MG63 (cell line): ENCODE data around the gene PI4KA. TPM values are rescaled to one million over a fixed set of nuclear protein-coding genes. Genes with fewer than 3 reads are reported as not detected.
"Not testable (repeated sequence)": the region's sequence is repeated elsewhere in the genome, so short reads cannot be mapped to it uniquely, and the experiment has no call there.

Experiments
- DNase-seq: peaks from one replicate; pipeline ENCODE4 v3.0.0-alpha.2; 2020
- H3K27me3 ChIP-seq: fragments of 250-450 bp; sonication (Bioruptor Pico); 2 replicates; pipeline ENCODE4 v1.5.1; 2020; ENCODE audit warnings: mild to moderate bottlenecking, moderate library complexity
- H3K36me3 ChIP-seq: fragments of 250-450 bp; sonication (Bioruptor Pico); 2 replicates; pipeline ENCODE4 v1.5.1; 2020; ENCODE audit warnings: mild to moderate bottlenecking, moderate library complexity
- H3K4me3 ChIP-seq: fragments of 250-450 bp; sonication (Bioruptor Pico); 2 replicates; pipeline ENCODE4 v1.5.1; 2020; ENCODE audit warnings: mild to moderate bottlenecking, moderate library complexity
- H3K9me3 ChIP-seq: fragments of 250-450 bp; sonication (Bioruptor Pico); 2 replicates; pipeline ENCODE4 v1.5.1; 2020; ENCODE audit warnings: mild to moderate bottlenecking, moderate library complexity
- total RNA-seq: library from RNA; depleted of rRNA; stranded (reverse); fragments of >200 nt; shearing (Covaris generic); gene quantifications from 2 replicates; pipeline ENCODE4 v1.2.3, GENCODE V29; 2014; ENCODE audit warnings: low replicate concordance

PI4KA gene
- total RNA-seq, 1 experiment from 2014 or later = 24.3 TPM

DNA sequence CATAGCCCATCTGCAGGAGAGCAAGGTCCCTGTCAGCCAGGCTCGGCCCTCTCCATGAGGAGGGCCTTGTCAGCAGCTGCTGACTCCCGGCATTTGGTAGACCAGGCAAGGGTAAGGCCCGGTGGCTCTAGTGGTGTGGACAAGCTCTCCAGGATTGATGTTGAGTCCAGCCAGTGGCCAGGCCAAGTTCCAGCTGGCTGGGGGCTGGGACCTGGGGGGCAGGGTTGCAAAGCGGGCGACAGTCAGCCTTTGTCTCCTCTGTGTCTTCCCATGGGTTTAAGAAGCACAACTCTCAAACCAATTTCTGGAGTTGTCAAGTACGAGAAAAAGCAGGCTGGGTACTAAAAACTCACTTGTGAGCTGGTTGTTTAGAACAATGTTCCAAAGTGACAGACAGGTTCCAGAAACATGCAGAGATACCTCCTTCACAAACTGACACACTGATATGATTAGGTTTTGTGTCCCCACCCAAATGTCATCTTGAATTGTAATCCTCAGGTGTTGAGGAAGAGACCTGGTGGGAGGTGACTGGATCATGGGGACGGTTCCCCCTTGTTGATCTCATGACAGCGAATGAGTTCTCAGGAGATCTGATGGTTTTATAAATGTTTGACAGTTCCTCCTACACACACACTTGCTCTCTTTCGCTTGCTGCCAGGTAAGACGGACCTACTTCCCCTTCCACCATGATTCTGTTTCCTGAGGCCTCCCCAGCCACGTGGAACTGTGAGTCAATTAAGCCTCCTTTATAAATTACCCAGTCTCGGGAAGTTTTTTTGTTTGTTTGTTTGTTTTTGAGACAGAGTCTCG is 137.0 kb downstream of the PI4KA start:
- DNase-seq = no peak
- Histone ChIP-seq H3K4me3 (no peak overlapping the region), H3K36me3 (no peaks in the 10 kb centered on the region; the same call in none of the 2 replicates), H3K9me3 (no peaks in the 10 kb centered on the region), H3K27me3 (no peaks in the 10 kb centered on the region)

DNA sequence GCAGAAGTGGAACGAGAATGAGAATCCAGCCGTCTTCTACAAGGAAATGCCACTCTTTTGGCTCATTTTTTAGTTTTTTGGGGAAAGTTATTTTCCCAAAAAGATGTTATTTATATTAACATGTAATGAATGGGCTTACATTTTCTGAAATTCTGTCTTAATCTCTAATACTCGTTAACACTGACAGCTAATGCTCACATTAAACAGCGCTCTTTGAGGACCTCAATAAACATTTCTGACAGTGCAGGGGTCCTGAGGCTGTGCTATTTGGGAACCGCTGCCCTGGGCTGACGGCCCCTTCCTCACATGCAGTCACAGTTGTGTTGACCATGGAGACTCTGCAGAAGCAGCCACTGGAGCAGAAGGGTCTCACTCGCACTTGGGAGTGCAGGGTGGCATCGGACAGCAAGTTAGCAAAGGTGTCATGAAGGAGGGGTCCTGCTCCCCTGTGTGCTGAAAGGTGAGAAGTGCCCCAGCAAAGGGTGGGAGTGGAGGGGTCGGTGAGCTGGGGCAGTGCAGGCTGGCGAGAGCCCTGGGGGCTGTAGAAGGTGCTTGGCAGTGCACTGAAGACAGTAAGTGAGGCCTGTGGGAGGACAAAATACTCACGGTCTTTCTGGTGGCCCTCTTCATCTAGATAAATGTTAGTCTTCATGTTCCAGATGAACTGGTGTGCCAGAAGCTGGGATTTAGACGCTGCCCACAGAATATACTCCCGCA is 137.8 kb downstream of the PI4KA start:
- no peak for DNase-seq
- Histone ChIP-seq H3K27me3 (no peaks in the 10 kb centered on the region), H3K36me3 (no peaks in the 10 kb centered on the region; the same call in 1 of the 2 replicates), H3K9me3 (no peaks in the 10 kb centered on the region), H3K4me3 (no peak overlapping the region)

DNA sequence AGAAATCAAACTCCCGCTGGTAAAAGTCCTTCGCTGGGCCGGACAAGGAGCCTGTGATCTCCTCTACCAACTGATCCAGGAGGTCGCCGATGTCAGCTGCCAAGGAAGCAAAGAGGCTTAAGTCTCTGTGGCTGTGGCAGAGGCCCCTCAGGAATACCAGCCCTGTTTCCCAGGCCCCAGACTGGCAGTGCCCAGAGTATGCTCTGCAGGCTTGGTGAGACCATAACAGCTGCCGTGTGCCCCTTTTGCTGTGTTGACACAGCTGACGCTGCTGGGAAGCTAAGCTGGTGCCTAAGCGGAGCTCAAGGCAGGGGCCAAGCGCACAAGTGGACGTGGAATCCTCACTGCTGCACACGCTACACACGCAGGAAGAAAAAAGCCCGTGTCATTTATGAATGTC is 139.9 kb downstream of the PI4KA start:
- not testable (repeated sequence) for H3K36me3 ChIP-seq, H3K9me3 ChIP-seq, DNase-seq, H3K27me3 ChIP-seq, H3K4me3 ChIP-seq

DNA sequence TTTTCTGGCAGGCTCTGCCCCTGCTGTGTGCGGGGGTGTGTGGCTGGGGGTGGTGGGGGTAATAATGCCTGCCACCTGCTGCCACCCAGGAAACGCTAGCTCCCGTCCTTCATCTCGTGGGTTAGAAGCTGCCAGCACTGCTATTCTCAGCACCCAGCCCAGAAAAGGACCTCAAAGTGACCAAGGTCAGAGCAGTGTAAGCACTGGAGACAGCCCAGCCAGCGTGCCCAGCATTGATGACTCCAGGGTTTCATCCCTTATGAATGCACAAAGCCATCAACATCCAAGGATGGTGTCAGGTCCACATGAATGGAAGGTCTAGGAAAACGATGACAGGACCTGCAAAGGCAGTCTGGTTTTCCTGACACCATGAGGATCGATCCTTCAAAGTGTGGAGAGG is 140.6 kb downstream of the PI4KA start:
- H3K27me3 ChIP-seq, H3K9me3 ChIP-seq, DNase-seq, H3K4me3 ChIP-seq, H3K36me3 ChIP-seq: not testable (repeated sequence)

DNA sequence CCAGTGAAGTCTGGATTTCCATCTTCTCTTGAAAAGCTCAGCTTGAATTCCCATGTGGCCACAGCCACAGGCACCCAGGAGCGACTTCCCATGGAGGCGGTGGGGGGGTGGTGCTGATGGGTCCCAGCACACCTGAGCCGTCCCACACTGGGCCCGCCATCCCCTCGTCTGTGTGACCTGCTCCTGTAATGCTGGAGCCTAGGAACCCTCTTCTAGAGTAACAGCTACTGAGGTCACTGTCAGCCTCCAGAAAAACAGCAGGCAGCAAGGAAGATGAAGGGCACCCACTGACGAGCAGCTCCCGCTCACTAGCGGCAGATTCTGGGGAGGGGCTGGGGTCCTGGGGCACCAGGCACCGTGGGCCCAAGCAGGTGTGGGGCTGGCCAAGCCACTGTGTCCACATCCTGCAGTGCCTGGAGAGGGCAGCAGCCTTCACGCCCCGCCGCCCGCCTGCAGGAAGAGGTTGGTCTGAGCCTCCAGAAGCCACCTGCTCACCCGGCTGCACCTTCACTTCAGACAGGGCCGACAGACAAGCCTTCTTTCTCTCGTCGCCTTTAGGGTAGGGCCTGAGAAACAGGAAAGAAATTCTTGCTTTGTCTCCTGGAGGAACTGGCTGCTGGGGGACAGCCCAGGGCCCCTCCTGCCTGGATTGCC is 141.3 kb downstream of the PI4KA start:
- DNase-seq, H3K36me3 ChIP-seq, H3K9me3 ChIP-seq, H3K27me3 ChIP-seq, H3K4me3 ChIP-seq: not testable (repeated sequence)

DNA sequence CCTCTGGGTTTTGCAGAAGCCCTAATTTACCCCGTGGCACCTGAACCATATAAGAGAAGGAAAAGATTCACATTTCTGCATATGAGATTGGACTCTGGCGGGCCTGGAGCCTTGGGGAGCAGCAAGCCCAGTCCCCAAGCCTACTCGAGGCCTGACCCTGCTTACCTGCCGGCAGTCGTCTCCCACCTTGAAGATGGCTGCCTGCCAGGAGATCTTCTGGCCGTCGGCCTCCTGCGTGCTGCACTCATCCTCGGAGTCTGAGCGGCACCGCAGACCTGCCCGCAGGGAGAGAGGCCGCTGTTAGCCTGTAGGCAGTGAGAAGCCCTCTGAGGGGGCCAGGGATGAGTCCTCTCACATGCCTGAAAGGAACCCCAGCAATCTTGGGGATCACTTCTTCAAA is 145.5 kb downstream of the PI4KA start:
- H3K9me3 ChIP-seq, H3K27me3 ChIP-seq, H3K4me3 ChIP-seq, DNase-seq, H3K36me3 ChIP-seq: not testable (repeated sequence)

DNA sequence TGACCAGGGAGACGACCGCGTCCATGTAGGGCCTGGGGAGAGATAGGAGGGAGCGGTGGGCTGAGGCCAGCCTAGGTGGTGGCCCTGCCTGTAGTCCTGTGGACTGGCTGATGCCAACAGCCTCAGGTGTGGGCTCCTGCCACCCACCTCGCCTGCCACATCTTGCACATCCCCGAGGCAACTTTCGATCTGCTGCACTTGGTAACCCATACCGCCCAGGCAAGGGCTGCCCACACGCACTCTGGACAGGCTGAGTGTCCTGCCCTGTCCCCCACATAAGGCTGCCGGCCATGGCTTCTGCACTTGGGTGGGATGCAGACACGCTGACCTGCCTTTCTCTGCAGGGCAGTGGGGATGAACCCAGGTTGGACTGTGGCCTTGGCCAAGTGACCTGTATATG is 148.6 kb downstream of the PI4KA start:
- H3K9me3 ChIP-seq, H3K4me3 ChIP-seq, H3K36me3 ChIP-seq, DNase-seq, H3K27me3 ChIP-seq: not testable (repeated sequence)

DNA sequence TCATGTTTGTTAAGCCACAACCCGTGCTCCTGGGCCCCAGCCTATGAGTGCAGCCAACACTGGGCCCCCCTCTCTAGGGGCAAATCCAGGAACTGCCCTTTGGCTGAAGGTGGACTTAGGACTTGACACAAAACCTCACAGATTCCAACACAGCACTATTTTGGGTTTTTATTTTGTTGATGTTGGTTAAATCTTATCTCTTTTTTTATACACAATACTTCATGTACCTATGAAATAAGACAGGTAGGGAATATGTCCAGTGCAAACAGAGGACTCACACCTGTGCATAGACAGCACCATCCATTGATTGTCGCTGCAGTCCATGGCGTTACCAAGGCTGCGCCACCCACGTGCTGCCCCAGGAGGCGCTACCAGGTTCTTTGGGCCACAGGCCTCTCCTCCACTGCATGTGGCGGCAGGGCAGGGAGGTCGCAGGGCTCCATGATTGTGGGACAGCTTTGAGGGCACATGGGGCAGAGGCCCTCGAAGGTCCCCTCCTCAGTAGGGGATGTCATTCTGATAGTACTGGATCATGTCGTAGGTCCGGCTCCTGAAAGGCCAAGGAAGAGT is 151.0 kb downstream of the PI4KA start:
- not testable (repeated sequence) for H3K4me3 ChIP-seq, H3K36me3 ChIP-seq, DNase-seq, H3K9me3 ChIP-seq, H3K27me3 ChIP-seq

DNA sequence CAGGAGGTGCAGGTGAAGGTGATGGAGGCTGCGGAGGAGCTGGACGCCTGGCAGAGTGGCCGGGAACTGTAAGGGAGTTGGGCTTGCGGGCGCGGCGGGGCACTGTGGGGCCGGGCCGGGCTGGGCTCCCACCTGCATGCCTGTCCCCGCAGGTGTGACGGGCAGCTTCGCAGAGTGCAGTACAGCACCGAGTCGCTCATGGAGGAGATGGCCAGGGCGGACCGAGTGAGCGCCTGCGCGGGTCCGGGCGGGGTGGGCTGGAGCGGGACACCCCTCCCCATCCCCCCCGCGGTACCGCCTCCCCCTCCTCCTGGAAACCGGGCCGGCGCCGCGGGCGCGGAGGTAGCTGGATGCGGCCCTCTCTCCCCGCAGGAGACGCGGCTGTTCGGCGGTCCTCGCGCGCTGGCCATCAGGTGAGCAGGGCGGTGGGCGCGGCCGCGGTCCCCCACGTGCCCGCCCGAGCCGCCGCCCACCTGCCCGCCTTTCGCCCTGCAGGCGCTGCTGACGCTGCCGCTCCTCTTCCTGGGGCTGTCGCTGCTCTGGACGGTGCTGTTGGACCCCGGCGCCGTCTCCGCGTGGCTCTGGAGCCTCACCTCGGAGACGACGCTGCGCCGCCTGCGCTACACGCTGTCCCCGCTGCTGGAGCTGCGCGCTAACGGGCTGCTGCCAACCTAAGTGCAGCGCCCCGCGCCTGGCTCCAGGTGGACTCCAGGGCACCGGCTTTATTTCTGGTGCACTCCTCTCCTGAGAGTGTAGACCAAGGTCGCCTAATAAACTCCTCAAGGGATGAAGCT is 154.6 kb downstream of the PI4KA start:
- not testable (repeated sequence) for DNase-seq, H3K27me3 ChIP-seq, H3K4me3 ChIP-seq, H3K36me3 ChIP-seq, H3K9me3 ChIP-seq

DNA sequence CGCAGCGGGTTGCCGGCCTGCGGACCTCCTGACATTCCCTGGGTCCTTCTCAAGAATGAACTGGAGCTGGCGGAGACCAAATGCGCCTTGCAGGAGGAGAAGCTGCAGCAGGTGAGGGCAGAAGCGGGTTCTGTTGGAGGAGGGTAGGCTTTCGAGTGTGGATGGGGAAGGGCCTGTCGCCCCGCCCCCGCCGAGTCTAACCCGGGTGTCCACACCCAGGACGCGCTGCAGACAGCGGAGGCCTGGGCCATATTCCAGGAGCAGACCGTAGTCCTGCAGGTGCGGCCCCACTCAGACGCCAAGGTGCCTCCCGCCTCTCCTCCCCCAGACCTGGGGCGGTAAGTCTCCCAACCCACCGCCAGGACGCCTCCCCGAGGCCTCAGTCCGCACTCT is 155.2 kb downstream of the PI4KA start:
- H3K36me3 ChIP-seq, H3K4me3 ChIP-seq, H3K27me3 ChIP-seq, H3K9me3 ChIP-seq, DNase-seq: not testable (repeated sequence)

DNA sequence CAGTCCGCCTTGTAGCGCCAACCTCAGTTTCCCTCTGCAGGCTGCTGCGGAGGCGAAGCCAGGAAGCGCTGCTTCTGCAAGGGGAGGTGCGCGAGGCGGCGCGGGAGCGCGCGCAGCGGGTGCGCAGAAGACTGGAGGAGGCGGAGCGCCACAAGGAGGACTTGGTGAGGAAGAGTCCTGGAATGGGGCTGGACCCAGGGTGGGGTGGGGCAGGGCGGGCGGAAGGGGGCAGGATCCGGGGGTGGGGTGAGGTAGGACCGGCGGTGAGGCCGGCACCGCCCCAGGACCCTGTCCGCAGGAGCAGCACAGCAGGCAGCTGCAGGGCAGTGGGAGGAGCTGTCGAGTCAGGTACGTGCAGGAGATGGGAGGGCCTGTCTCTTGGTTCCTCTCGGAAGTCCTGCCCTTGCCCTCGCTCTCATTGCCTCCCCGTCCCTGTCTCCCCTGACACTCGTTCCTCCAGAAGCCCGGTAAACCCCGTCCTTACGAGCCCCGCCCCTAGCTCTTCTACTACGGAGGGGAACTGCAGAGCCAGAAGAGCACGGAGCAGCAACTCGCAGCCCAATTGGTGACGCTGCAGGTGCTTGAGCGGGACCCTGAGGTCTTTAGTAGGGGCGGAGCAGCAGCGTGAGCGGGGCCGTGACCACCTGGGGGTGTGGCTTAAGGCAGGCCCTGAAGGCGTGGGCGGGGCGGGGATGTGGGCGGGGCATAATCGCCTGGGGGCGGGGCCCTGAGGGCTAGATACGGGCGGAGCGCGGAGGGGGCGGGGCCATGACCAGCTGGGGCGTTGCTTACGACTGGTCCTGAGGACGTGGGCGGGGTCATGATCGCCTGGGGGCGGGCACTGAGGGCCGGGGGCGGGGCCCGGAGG is 155.8 kb downstream of the PI4KA start:
- H3K9me3 ChIP-seq, H3K36me3 ChIP-seq, H3K27me3 ChIP-seq: not testable (repeated sequence)
- DNase-seq = peak; percentile 83
- peak overlapping the region; percentile 75 for H3K4me3 ChIP-seq

DNA sequence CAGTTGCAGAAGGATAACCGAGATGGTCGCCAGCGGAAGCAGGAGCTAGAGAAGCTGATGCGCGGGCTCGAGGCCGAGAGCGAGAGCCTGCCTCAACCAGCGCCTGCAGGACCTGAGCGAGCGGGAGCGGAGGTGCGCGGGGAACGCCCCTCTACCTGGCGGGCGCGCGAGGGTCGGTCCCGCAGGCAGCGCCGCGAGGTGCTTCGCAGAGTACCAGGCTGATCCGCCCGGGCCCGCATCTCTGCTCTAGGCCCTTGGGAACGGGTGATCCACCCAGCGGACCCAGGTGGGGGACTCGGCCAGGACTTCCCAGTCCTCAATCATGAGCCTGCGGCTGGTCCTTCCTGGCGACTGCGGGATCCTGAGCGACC is 156.5 kb downstream of the PI4KA start:
- not testable (repeated sequence) for H3K36me3 ChIP-seq, H3K27me3 ChIP-seq, DNase-seq, H3K9me3 ChIP-seq
- H3K4me3 ChIP-seq = peak overlapping the region; percentile 75

DNA sequence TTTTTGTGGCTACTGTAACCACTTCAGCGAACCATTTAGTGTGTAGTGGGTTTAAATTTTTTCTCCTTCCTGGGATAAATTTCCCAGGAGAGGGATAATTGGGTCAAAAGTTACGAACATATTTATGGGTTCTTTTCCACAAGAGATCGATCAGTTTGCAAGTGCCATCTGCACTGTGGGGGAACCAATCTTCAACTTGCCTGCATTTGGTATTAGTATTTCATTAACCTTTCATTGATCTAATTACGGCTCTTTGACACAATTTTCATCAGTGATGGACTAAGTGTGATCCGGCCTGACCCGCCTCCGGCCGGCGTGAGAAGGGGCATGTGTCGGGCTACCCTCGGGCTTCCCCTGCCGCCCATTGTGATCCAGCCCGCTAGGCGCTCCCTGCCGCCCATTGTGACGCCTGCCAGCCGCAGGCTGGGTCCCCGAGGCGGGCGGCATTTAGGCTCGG is 156.9 kb downstream of the PI4KA start:
- peak overlapping the region; percentile 75; the same call in 1 of the 2 replicates for H3K4me3 ChIP-seq
- not testable (repeated sequence) for DNase-seq, H3K36me3 ChIP-seq, H3K9me3 ChIP-seq, H3K27me3 ChIP-seq

DNA sequence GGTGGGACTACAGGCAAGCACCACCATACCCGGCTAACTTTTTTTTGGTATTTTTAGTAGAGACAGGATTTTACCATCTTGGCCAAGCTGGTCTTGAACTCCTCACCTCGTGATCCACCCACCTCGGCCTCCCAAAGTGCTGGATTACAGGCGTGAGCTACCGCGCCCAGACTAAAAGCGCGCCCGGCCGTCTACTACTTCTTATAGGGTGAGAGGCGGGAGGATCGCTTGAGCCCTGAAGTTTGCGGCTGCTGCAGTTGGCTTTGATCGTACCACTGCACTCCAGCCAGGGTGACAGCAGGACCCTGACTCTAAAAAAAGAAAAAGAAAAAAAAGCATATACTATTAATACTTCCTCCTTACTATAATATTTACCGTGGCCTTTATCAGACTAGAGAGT is 158.3 kb downstream of the PI4KA start:
- not testable (repeated sequence) for H3K27me3 ChIP-seq, H3K36me3 ChIP-seq, DNase-seq

DNA sequence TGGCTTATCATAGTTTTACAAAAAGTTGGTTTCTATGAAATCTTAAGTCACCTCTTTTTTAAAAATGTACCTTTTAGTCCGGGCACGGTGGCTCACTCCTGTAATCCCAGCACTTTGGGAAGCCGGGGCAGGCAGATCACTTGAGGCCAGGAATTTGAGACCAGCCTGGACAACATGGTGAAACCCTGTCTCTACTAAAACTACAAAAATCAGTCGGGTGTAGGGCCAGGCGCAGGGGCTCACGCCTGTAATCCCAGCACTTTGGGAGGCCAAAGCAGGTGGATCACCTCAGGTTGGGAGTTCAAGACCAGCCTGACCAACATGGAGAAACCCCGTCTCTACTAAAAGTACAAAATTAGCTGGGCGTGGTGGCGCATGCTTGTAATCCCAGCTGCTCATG is 158.8 kb downstream of the PI4KA start:
- H3K36me3 ChIP-seq, H3K4me3 ChIP-seq, H3K9me3 ChIP-seq, DNase-seq, H3K27me3 ChIP-seq: not testable (repeated sequence)

More for the DNA sequence above, 158.3 kb downstream of the PI4KA start:
- not testable (repeated sequence) for H3K9me3 ChIP-seq, H3K4me3 ChIP-seq
